DMS114 treated with DMSO at 0.1 percent for 48 hours (cell line): ENCODE results near the gene FADS2.
A peak's percentile ranks its signal among the peaks of the same experiment; 100 is the strongest.

Experiments
- DNase-seq: peaks from one replicate; lab custom pipeline; 2025; ENCODE audit not compliant: unreplicated experiment; lab: John Stamatoyannopoulos, UW

Gene FADS2

GRCh38 chr11:61885784-61886580, 57.9 kb downstream of the FADS2 start:
- no peak for DNase-seq

DNA sequence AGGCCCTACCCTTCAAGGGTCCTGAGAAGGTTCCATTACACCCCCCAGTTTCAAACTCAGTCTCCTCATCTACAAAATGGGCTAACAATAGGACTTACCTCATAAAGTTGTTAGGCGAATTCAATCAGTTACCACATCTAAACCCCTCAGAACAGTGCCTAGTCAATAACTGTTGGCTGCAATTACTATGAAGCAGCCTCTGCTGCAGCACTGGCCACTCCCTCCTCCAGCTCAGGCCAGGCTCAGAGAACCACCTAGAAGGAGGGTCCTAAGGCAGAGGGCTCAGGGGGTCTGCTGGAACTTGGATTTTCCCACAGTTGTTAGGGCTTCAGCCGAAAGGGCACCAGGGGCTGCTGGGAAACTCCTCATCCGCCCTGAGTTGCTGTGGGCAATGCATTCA, 58.5 kb downstream of the FADS2 start:
- DNase-seq = no peak

DNA sequence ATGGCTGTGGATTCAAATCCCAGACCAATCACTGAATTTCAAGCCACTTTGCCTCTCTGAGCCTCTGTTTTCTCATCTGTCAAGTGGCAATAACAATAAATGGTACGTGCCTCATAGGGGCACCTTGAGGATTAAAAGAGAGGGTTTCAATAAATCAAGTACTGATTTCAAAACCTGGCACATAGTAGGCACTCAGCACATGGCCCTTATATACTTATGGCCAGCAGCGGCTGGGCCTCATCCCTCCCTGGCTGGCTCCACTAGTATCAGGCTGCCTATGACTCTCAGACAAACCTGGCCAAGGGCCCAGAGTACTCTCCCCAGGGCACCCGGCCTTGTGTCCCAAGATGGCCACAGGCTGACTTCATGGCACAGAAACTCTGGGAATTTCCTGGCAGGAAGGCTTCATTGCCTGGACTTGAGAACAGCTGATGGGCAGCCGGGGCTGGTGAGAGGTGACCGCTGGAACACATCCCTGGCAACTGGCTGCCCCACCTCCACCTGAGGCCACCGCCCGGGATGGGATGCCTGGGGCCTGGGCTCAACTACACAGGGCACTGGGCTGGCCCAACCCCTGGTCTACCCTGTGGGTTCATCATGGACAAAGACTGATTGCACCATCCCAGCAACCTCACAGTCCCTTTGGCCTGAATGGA, 59.9 kb downstream of the FADS2 start:
- no peak for DNase-seq

DNA sequence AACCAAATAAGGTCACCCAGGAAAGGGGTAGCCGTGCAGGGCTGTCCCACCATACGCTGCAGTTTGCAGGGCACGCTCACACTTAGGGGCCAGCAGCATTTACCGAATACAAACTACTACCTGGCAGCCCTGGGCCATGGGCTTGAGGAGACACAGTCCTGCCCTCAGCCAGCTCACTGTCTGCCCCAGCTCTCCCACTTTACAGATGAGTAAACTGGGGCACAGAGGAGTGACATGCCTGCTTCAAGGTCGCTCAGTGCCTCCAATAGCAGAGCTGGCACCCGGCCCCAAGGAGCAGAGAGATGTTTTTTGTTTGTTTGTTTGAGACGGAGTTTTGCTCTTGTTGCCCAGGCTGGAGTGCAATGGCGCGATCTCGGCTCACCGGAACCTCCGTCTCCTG, 60.5 kb downstream of the FADS2 start:
- no peak for DNase-seq

DNA sequence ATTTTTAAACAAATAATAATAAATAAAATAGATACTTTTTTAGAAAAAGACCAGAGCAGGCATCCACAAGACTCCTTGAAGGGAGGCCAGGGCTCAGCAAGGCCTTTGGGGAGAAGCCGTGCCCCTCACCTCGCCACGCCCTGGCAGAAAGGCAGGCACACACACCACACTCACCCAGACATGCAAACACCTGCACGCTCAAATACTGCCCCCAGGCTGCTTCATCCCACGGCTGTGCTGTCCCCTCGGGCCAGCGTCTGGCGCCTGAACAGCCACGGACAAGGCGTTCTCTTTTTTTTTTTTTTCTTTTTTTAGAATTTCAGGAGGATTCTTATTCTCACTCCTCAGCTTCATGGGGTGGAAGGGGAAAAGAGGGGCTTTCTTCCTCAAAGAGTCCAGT, 61.7 kb downstream of the FADS2 start:
- no peak for DNase-seq

- no peak for DNase-seq
These were observed 62.6 kb downstream of the FADS2 start for GRCh38 chr11:61890529-61891330.

DNA sequence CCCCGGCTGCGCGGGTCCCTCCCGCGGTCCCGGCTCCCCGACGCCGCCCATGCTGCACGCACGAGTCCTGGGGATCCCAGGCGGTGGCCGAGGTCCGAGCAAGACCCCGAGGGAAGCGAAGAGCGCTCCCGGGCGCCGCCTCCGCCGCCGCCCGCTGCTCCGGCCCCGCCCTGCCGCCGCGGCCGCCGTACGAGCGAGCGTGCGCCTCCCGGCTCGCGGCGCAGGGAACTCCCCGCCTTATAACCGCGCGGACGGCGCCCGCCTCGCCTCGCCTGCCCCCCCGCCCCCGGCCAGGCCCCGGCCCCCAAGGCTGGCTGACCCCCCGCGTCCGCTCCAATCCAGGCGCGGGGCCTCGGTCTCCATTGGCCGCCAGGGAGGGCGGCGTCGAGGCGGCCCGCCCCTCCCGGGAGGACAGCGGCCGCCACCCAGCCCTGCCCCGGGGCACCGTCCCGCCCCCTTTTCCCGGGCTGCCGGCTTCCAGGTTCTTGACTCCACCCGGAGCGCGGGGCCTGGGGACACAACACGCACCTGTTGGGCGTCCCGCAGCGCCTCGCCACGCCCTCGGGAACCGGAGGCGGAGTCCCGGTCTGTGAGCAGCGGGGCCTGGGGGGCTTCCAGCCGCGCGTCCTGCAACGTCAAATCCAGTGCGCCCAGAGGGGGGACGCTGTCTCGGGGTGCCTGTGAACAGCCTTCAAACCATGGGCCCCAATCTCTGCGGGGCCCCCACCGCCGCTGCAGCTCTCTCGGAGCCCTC, 63.4 kb downstream of the FADS2 start, which contains the start of gene FADS3:
TSS of gene FADS3 (minus strand) at position 215 of the 754 bp plus-strand sequence. CDS start at position 51, 164 bp downstream.
- DNase-seq = peak; percentile 44

DNA sequence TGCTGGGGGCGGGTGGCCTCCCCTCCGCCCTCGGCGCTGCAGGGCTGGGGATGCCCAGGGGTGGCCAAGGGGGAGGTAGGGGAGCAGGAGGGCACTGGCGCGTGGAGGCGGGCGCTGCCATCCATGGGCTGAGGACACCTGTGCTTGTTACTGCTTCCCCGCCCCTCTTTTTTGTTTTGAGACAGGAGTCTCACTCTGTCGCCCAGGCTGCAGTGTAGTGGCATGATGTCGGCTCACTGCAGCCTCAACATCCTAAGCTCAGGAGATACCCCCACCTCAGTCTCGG, 63.9 kb downstream of the FADS2 start:
- no peak for DNase-seq

DNA sequence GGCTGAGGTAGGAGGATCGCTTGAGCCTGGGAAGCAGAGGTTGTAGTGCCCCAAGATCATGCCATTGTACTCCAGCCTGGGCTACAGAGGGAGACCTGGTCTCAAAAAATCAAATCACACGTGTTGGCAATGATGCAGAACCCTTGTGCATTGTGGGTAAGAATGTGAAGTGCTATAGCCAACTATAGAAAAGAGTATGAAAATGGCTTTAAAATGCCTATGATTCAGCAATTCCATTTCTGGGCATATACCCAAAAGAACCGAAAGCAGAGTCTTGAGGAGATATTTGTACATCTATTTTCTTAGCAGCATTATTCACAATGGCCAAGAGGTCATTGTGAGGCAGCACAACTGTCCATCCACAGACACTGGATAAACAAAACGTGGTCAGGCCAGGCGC, 65.9 kb downstream of the FADS2 start:
- DNase-seq = no peak

DNA sequence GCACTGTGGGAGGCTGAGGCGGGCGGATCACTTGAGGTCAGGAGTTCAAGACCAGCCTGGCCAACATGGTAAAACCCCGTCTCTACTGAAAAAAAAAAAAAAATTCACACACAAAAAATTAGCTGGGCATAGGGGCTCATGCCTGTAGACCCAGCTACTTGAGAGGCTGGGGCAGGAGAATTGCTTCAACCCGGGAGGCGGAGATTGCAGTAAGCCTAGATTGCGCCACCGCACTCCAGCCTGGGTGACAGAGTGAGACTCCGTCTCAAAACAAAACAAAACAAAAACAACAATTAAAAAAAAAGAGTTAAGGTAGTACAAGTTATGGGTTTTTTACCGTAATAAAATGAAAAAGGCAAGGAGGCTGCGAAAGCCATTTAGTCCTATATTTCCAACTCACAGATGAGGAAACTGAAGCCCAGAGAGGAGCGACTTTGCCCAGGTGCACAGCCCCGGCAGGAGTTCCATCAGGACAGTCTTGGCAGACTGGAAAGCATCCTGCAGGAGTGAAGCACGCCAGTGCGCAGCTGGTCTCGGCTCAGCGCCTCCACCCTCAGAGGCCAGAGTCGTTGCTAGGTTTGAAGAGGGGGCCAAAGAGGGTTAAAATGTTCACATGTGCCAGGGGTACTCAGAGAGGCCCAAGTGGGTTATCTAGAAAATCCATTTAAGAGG, 67.1 kb downstream of the FADS2 start:
- no peak for DNase-seq

- DNase-seq = no peak
These were observed 67.6 kb downstream of the FADS2 start for GRCh38 chr11:61895718-61896059.

GRCh38 chr11:61896665-61897386, 68.7 kb downstream of the FADS2 start:
- no peak for DNase-seq

DNA sequence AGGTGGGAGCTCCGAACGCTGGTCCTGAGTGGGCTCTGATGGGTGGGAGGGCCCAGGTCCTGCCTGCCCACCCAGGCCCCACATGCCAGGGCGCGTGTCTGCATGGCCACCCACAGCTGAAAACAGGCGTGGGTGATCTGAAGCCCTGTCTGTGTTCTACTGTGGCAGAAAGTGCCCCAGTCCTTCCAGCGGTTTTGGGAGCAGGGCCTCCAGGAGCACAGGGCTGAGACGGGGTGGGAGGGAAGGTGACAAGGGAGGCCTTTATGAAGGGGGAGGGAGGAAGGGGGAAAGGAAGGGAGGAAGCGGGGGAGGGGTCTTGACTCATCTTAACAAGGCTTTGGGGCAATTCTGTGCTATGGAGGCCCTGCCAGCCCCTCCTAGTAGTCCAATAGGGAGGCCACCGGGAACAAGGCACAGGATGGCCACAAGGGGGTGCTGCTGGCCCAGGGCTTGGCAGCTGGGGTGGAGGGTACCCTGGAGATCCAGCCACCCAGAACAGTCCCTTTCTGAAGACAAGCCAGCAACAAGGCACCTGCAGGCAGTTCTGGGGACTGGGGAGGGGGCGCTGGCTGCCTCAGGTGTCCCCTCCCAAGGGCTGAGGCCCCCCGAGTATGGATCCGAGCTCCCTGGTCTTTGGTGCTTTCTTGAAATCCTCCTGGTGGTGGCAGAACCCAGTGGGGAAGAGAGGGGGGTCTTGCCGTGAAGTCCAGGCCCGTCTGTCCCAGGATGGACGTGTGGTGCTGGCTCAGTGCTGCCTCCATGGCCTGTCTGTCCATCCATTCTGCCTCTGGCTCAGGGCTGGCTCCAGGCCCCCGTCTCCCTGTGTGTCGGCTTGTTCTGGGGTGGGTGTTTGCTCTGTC, 69.5 kb downstream of the FADS2 start:
- peak; percentile 14 for DNase-seq

GRCh38 chr11:61898247-61898582, 70.1 kb downstream of the FADS2 start:
- DNase-seq = no peak

GRCh38 chr11:61899146-61899841, 71.2 kb downstream of the FADS2 start:
- peak; percentile 52 for DNase-seq

DNA sequence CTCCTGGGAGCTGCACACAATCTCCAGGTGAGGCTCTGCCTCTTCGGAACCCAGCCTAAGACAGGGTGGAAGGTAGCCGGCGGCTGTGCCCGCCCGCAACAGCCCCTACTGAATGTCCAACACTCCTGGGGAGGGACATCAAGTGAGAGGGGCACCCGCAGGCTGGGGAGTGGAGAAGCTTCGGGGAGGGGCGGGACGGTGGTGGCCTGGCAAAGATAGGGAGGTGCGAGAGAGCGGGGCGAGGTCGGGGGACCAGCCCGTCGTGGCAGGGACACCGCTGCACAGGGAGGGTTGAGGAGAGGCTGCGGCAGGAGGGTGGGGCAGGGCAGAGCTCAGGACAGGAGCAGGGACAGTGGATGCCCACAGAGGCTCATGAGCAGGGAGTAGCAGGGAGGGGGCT, 72.2 kb downstream of the FADS2 start:
- DNase-seq = no peak

GRCh38 chr11:61901397-61901796, 73.3 kb downstream of the FADS2 start:
- DNase-seq = no peak

DNA sequence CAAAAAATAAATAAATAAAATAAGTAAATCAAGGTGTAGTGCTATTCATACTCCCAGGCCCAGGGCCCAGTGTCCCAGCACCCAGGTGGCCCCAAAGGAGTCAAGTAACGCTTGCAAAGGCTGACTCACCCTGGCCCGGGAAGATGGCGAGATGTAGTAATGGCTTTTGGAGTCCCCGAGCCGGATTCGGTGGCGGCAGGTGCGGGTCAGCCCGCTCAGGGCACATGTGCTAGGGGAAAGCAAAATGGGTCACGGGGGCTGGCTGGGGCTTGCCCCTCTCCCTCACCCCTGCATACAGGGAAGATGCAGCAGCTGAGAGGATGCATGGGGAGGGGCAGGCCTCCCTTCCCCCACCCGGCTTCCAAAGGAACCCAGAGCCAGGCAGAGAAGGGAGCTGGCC, 74.2 kb downstream of the FADS2 start:
- DNase-seq = no peak

GRCh38 chr11:61903845-61904244, 75.7 kb downstream of the FADS2 start:
- DNase-seq = no peak
